ENCODE data around the gene C1orf52.

DNA sequence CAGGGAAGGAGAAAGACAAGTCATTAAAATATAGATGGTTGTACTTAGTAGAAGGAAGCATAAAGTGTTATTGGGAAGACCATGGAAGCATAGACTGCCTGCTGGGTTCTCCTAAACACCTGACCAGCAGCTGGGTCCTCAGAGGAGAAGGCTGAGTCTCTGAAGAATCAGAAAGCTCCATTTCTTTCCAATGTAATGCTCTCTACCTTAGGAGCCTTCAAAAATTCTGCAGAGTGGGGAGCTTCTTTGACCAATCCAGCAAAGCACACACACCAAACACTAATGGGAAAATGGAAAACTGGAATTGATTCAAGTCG lies 38.0 kb upstream of the C1orf52 start:
- TF ChIP-seq, protein P1, sequence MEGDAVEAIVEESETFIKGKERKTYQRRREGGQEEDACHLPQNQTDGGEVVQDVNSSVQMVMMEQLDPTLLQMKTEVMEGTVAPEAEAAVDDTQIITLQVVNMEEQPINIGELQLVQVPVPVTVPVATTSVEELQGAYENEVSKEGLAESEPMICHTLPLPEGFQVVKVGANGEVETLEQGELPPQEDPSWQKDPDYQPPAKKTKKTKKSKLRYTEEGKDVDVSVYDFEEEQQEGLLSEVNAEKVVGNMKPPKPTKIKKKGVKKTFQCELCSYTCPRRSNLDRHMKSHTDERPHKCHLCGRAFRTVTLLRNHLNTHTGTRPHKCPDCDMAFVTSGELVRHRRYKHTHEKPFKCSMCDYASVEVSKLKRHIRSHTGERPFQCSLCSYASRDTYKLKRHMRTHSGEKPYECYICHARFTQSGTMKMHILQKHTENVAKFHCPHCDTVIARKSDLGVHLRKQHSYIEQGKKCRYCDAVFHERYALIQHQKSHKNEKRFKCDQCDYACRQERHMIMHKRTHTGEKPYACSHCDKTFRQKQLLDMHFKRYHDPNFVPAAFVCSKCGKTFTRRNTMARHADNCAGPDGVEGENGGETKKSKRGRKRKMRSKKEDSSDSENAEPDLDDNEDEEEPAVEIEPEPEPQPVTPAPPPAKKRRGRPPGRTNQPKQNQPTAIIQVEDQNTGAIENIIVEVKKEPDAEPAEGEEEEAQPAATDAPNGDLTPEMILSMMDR (IDR thresholded peaks at IDR 0.05) = no peak
- TF ChIP-seq POLR2A (IDR thresholded peaks at IDR 0.05) = no peak
- no peak for TF ChIP-seq POLR2AphosphoS5 (IDR thresholded peaks at IDR 0.05; ENCODE audit: insufficient read depth in 1 of 2, low read depth in 1 of 2)
